HEK293 (cell line): Measurements from ENCODE around the gene RAB42.

Experiments used
- EGR2 ChIP-seq: fragments of 450-650 bp; formaldehyde crosslinking; IDR thresholded peaks from 2 replicates; pipeline ENCODE4 v1.5.1; 2016; ENCODE audit warnings: low read depth, missing biosample characterization, missing genetic modification characterization
- KLF9 ChIP-seq: fragments of 450-650 bp; formaldehyde crosslinking; IDR thresholded peaks from 2 replicates; pipeline ENCODE4 v1.5.1; 2016; ENCODE audit warnings: missing biosample characterization, missing genetic modification characterization, low read depth
- REPIN1 ChIP-seq: fragments of 450-650 bp; formaldehyde crosslinking; IDR thresholded peaks from 2 replicates; pipeline ENCODE4 v1.5.1; 2017; ENCODE audit warnings: missing biosample characterization, missing genetic modification characterization, low read depth
- SALL2 ChIP-seq: fragments of 450-650 bp; formaldehyde crosslinking; IDR thresholded peaks from 2 replicates; pipeline ENCODE4 v1.5.0; 2017; ENCODE audit warnings: missing biosample characterization, mild to moderate bottlenecking, missing genetic modification characterization, borderline replicate concordance
- SP3 ChIP-seq: fragments of 450-650 bp; formaldehyde crosslinking; IDR thresholded peaks from 2 replicates; pipeline ENCODE4 v1.5.1; 2016; ENCODE audit warnings: missing biosample characterization, missing genetic modification characterization
- YY1 ChIP-seq: fragments of 450-650 bp; formaldehyde crosslinking; IDR thresholded peaks from 2 replicates; pipeline ENCODE4 v1.5.1; 2018; ENCODE audit warnings: missing biosample characterization, missing genetic modification characterization
- ZBTB20 ChIP-seq: fragments of 450-650 bp; formaldehyde crosslinking; IDR thresholded peaks from 2 replicates; pipeline ENCODE4 v1.5.1; 2016; ENCODE audit warnings: missing biosample characterization, missing genetic modification characterization
- ZFP3 ChIP-seq: fragments of 450-650 bp; formaldehyde crosslinking; IDR thresholded peaks from 2 replicates; pipeline ENCODE4 v1.5.1; 2016; ENCODE audit warnings: low read depth, missing biosample characterization, missing genetic modification characterization
- ZFP37 ChIP-seq: fragments of 450-650 bp; formaldehyde crosslinking; IDR thresholded peaks from 2 replicates; pipeline ENCODE4 v1.5.1; 2016; ENCODE audit warnings: missing biosample characterization, missing genetic modification characterization
- ZFP69B ChIP-seq: fragments of 450-650 bp; formaldehyde crosslinking; IDR thresholded peaks from 2 replicates; pipeline ENCODE4 v1.5.1; 2016; ENCODE audit warnings: missing biosample characterization, missing genetic modification characterization
- ZNF112 ChIP-seq: fragments of 450-650 bp; formaldehyde crosslinking; IDR thresholded peaks from 2 replicates; pipeline ENCODE4 v1.5.0; 2017; ENCODE audit warnings: missing biosample characterization, missing genetic modification characterization
- ZNF146 ChIP-seq: fragments of 450-650 bp; formaldehyde crosslinking; IDR thresholded peaks from 2 replicates; pipeline ENCODE4 v1.5.1; 2016; ENCODE audit warnings: missing biosample characterization, missing genetic modification characterization
- ZNF19 ChIP-seq: fragments of 450-650 bp; formaldehyde crosslinking; IDR thresholded peaks from 2 replicates; pipeline ENCODE4; 2016; ENCODE audit warnings: missing biosample characterization, missing genetic modification characterization, low read depth
- ZNF2 ChIP-seq: fragments of 450-650 bp; formaldehyde crosslinking; IDR thresholded peaks from 2 replicates; pipeline ENCODE4 v1.5.1; 2016; ENCODE audit warnings: missing biosample characterization, missing genetic modification characterization
- ZNF211 ChIP-seq: fragments of 450-650 bp; formaldehyde crosslinking; IDR thresholded peaks from 2 replicates; pipeline ENCODE4 v1.5.1; 2016; ENCODE audit warnings: low read depth, missing biosample characterization, missing genetic modification characterization
- ZNF223 ChIP-seq: fragments of 450-650 bp; formaldehyde crosslinking; IDR thresholded peaks from 2 replicates; pipeline ENCODE4 v1.5.1; 2016; ENCODE audit warnings: missing biosample characterization, missing genetic modification characterization
- ZNF248 ChIP-seq: fragments of 450-650 bp; formaldehyde crosslinking; IDR thresholded peaks from 2 replicates; pipeline ENCODE4 v1.5.1; 2017; ENCODE audit warnings: missing biosample characterization, missing genetic modification characterization
- ZNF350 ChIP-seq: fragments of 450-650 bp; formaldehyde crosslinking; IDR thresholded peaks from 2 replicates; pipeline ENCODE4 v1.5.0; 2017; ENCODE audit warnings: missing biosample characterization, mild to moderate bottlenecking, missing genetic modification characterization
- ZNF366 ChIP-seq: fragments of 450-650 bp; formaldehyde crosslinking; conservative IDR thresholded peaks from 2 replicates; pipeline ENCODE4 v1.5.1; 2016; ENCODE audit warnings: missing biosample characterization, missing genetic modification characterization
- ZNF404 ChIP-seq: fragments of 450-650 bp; formaldehyde crosslinking; IDR thresholded peaks from 2 replicates; pipeline ENCODE4 v1.5.1; 2017; ENCODE audit warnings: missing biosample characterization, missing genetic modification characterization
- ZNF433 ChIP-seq: fragments of 450-650 bp; formaldehyde crosslinking; IDR thresholded peaks from 2 replicates; pipeline ENCODE4 v1.5.1; 2016; ENCODE audit warnings: missing biosample characterization, missing genetic modification characterization, low read depth
- ZNF626 ChIP-seq: fragments of 450-650 bp; sonication (Bioruptor Pico); formaldehyde crosslinking; IDR thresholded peaks from 2 replicates; pipeline ENCODE4 v1.5.1; 2018; ENCODE audit warnings: missing biosample characterization, missing genetic modification characterization, inconsistent platforms
- ZNF629 ChIP-seq: fragments of 450-650 bp; formaldehyde crosslinking; IDR thresholded peaks from 2 replicates; pipeline ENCODE4 v1.5.1; 2017; ENCODE audit warnings: missing biosample characterization, missing genetic modification characterization
- ZNF677 ChIP-seq: fragments of 450-650 bp; IDR thresholded peaks from 2 replicates; pipeline ENCODE4 v1.5.0; 2018; ENCODE audit warnings: missing biosample characterization, mild to moderate bottlenecking, missing genetic modification characterization, moderate library complexity
- TF ChIP-seq, protein P1 (sequence below): fragments of 450-650 bp; formaldehyde crosslinking; conservative IDR thresholded peaks from 2 replicates; pipeline ENCODE4 v1.5.1; 2016; ENCODE audit warnings: low read depth, missing biosample characterization, missing genetic modification characterization
- TF ChIP-seq, protein P2 (sequence below): fragments of 450-650 bp; formaldehyde crosslinking; IDR thresholded peaks from 2 replicates; pipeline ENCODE4 v1.5.1; 2017; ENCODE audit warnings: missing biosample characterization, missing genetic modification characterization
- TF ChIP-seq, protein P3 (sequence below): fragments of 450-650 bp; formaldehyde crosslinking; IDR thresholded peaks from 2 replicates; pipeline ENCODE4 v1.5.1; 2017; ENCODE audit warnings: missing biosample characterization, missing genetic modification characterization
- TF ChIP-seq, protein P4 (sequence below): fragments of 450-650 bp; formaldehyde crosslinking; IDR thresholded peaks from 2 replicates; pipeline ENCODE4 v1.5.1; 2016; ENCODE audit warnings: missing biosample characterization, missing genetic modification characterization, low read depth
- TF ChIP-seq, protein P5 (sequence below): fragments of 450-650 bp; formaldehyde crosslinking; IDR thresholded peaks from 2 replicates; pipeline ENCODE4 v1.5.1; 2016; ENCODE audit warnings: missing biosample characterization, missing genetic modification characterization
- TF ChIP-seq, protein P6 (sequence below): fragments of 450-650 bp; formaldehyde crosslinking; optimal IDR thresholded peaks from 2 replicates; pipeline ENCODE3; 2016; ENCODE audit warnings: missing biosample characterization, mild to moderate bottlenecking, missing genetic modification characterization

RAB42 gene

DNA sequence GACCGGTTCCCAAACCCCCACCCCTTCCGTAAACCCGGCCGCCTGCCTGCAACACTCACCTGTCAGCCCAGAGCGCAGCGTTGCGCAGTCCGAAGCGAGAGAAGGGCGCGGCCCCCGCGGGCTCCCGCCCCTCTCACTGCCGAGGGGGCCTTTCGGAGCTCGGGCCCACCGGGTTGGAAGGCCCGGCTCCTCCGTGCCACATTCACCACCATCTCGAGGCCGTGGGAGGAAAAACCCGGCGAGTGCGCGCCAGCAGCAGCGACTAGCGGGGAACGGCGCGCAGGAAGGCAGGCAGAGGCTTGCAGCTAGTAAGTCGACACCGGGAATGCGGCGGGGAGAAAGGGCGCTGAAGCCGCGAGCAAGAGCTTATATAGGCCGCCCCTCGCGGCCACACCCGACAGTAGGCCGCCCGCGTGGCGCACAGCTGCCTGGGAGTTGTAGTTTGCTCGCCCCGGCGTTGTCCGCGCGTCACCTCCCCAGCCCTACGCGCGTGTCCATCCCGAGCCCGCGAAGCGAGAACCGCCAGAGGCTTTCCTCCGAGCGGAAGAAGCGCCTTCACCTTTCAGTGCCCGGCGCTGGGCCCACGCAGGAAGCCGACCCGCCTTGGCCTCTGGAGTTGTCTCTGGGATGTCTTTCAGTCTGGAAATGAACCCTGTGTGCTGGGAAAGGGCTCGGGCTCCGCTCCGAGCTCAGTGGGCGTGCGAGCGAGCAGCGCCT, 10.4 kb upstream of the RAB42 start (continued):
- TF ChIP-seq, protein P1, sequence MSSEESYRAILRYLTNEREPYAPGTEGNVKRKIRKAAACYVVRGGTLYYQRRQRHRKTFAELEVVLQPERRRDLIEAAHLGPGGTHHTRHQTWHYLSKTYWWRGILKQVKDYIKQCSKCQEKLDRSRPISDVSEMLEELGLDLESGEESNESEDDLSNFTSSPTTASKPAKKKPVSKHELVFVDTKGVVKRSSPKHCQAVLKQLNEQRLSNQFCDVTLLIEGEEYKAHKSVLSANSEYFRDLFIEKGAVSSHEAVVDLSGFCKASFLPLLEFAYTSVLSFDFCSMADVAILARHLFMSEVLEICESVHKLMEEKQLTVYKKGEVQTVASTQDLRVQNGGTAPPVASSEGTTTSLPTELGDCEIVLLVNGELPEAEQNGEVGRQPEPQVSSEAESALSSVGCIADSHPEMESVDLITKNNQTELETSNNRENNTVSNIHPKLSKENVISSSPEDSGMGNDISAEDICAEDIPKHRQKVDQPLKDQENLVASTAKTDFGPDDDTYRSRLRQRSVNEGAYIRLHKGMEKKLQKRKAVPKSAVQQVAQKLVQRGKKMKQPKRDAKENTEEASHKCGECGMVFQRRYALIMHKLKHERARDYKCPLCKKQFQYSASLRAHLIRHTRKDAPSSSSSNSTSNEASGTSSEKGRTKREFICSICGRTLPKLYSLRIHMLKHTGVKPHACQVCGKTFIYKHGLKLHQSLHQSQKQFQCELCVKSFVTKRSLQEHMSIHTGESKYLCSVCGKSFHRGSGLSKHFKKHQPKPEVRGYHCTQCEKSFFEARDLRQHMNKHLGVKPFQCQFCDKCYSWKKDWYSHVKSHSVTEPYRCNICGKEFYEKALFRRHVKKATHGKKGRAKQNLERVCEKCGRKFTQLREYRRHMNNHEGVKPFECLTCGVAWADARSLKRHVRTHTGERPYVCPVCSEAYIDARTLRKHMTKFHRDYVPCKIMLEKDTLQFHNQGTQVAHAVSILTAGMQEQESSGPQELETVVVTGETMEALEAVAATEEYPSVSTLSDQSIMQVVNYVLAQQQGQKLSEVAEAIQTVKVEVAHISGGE (tag by site-specific recombination), result peak; percentile 50
- TF ChIP-seq EGR2 (tag by site-specific recombination), result peak; percentile 37
- TF ChIP-seq, protein P2, sequence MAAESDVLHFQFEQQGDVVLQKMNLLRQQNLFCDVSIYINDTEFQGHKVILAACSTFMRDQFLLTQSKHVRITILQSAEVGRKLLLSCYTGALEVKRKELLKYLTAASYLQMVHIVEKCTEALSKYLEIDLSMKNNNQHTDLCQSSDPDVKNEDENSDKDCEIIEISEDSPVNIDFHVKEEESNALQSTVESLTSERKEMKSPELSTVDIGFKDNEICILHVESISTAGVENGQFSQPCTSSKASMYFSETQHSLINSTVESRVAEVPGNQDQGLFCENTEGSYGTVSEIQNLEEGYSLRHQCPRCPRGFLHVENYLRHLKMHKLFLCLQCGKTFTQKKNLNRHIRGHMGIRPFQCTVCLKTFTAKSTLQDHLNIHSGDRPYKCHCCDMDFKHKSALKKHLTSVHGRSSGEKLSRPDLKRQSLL, result 0 out of 2 replicates have a peak, but pooled peaks have one; percentile 46
- peak; percentile 55; the same call in 1 of the 2 replicates for TF ChIP-seq SALL2
- TF ChIP-seq ZNF2, result peak; percentile 95
- TF ChIP-seq ZNF366 (tag by site-specific recombination), result peak; percentile 67
- peak; percentile 91; the same call in 1 of the 2 replicates for TF ChIP-seq ZBTB20 (tag by site-specific recombination)
- no peak for TF ChIP-seq ZNF112
- TF ChIP-seq KLF9 (tag by site-specific recombination), result peak; percentile 95
- TF ChIP-seq, protein P3, sequence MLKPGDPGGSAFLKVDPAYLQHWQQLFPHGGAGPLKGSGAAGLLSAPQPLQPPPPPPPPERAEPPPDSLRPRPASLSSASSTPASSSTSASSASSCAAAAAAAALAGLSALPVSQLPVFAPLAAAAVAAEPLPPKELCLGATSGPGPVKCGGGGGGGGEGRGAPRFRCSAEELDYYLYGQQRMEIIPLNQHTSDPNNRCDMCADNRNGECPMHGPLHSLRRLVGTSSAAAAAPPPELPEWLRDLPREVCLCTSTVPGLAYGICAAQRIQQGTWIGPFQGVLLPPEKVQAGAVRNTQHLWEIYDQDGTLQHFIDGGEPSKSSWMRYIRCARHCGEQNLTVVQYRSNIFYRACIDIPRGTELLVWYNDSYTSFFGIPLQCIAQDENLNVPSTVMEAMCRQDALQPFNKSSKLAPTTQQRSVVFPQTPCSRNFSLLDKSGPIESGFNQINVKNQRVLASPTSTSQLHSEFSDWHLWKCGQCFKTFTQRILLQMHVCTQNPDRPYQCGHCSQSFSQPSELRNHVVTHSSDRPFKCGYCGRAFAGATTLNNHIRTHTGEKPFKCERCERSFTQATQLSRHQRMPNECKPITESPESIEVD (tag by site-specific recombination), result no peak
- no peak for TF ChIP-seq ZNF211
- TF ChIP-seq ZNF433 (tag by site-specific recombination), result no peak
- TF ChIP-seq ZFP37 (tag by site-specific recombination), result peak; percentile 99
- no peak for TF ChIP-seq ZNF677 (tag by site-specific recombination)
- no peak for TF ChIP-seq ZNF404
- peak; percentile 67; the same call in 1 of the 2 replicates for TF ChIP-seq YY1 (tag by site-specific recombination)
- TF ChIP-seq REPIN1, result peak; percentile 93; the same call in 1 of the 2 replicates
- TF ChIP-seq ZFP69B, result 0 out of 2 replicates have a peak, but pooled peaks have one; percentile 58
- TF ChIP-seq ZNF350 (tag by site-specific recombination), result no peak
- TF ChIP-seq, protein P4, sequence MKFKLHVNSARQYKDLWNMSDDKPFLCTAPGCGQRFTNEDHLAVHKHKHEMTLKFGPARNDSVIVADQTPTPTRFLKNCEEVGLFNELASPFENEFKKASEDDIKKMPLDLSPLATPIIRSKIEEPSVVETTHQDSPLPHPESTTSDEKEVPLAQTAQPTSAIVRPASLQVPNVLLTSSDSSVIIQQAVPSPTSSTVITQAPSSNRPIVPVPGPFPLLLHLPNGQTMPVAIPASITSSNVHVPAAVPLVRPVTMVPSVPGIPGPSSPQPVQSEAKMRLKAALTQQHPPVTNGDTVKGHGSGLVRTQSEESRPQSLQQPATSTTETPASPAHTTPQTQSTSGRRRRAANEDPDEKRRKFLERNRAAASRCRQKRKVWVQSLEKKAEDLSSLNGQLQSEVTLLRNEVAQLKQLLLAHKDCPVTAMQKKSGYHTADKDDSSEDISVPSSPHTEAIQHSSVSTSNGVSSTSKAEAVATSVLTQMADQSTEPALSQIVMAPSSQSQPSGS, result no peak
- no peak for TF ChIP-seq ZNF248 (tag by site-specific recombination)
- TF ChIP-seq ZNF629 (tag by site-specific recombination), result peak; percentile 82
- no peak for TF ChIP-seq ZNF19
- TF ChIP-seq ZNF223 (tag by site-specific recombination), result no peak
- peak; percentile 63 for TF ChIP-seq ZNF146 (tag by site-specific recombination)
- TF ChIP-seq, protein P5, sequence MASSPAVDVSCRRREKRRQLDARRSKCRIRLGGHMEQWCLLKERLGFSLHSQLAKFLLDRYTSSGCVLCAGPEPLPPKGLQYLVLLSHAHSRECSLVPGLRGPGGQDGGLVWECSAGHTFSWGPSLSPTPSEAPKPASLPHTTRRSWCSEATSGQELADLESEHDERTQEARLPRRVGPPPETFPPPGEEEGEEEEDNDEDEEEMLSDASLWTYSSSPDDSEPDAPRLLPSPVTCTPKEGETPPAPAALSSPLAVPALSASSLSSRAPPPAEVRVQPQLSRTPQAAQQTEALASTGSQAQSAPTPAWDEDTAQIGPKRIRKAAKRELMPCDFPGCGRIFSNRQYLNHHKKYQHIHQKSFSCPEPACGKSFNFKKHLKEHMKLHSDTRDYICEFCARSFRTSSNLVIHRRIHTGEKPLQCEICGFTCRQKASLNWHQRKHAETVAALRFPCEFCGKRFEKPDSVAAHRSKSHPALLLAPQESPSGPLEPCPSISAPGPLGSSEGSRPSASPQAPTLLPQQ (tag by site-specific recombination), result peak; percentile 84
- TF ChIP-seq ZFP3, result no peak
- peak; percentile 98 for TF ChIP-seq SP3
- TF ChIP-seq, protein P6, sequence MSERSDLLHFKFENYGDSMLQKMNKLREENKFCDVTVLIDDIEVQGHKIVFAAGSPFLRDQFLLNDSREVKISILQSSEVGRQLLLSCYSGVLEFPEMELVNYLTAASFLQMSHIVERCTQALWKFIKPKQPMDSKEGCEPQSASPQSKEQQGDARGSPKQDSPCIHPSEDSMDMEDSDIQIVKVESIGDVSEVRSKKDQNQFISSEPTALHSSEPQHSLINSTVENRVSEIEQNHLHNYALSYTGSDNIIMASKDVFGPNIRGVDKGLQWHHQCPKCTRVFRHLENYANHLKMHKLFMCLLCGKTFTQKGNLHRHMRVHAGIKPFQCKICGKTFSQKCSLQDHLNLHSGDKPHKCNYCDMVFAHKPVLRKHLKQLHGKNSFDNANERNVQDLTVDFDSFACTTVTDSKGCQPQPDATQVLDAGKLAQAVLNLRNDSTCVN (tag by site-specific recombination), result peak; percentile 99
- TF ChIP-seq ZNF626 (tag by site-specific recombination), result no peak
